ENCODE results near the gene ADAM12. TPM values are rescaled to one million over a fixed set of nuclear protein-coding genes. Genes with fewer than 3 reads are reported as not detected.
"Not testable (repeated sequence)": the region's sequence is repeated elsewhere in the genome, so short reads cannot be mapped to it uniquely, and the experiment has no call there.

ADAM12 gene
- total RNA-seq, 2 donors from 2014 or later = 0.46 TPM; not detected in 1

GRCh38 chr10:126179637-126180036 is 208.6 kb downstream of the ADAM12 start:
- no peaks in the 10 kb centered on the region for H3K27me3 ChIP-seq (ENCODE audit: control insufficient read depth, insufficient read depth, low read length, poor library complexity, severe bottlenecking)
- no peak overlapping the region for H3K4me3 ChIP-seq (ENCODE audit: low read length)
- WGBS, 2 experiments (ENCODE audit: insufficient coverage in 1 of 2, insufficient read length in 1 of 2) = 91 to 93% methylated on average over 5 to 7 of the region's 7 CpGs
- H3K36me3 Mint-ChIP-seq (ENCODE audit: low read depth) = no peaks in the 10 kb centered on the region
- DNase-seq = no peak
- no peak overlapping the region for H3K27ac ChIP-seq (ENCODE audit: low read depth, low read length)
- H3K4me1 Mint-ChIP-seq = peaks cover 13% of the 10 kb centered on the region
- no peak overlapping the region for H3K4me3 Mint-ChIP-seq
- no peaks in the 10 kb centered on the region for H3K9me3 ChIP-seq (ENCODE audit: control insufficient read depth, low read length)
- peaks cover 5% of the 10 kb centered on the region for H3K4me1 ChIP-seq (ENCODE audit: control insufficient read depth, insufficient read depth, low read length)
- H3K9me3 Mint-ChIP-seq = no peaks in the 10 kb centered on the region
- H3K9ac ChIP-seq (ENCODE audit: extremely low read depth, low read length, poor library complexity, severe bottlenecking) = no peak overlapping the region
- H3K27me3 Mint-ChIP-seq (ENCODE audit: insufficient read depth) = no peaks in the 10 kb centered on the region
- no peak overlapping the region for H3K27ac Mint-ChIP-seq
- H3K36me3 ChIP-seq (ENCODE audit: control insufficient read depth, insufficient read depth, low read length) = no peaks in the 10 kb centered on the region
- no peak for TF ChIP-seq CTCF (conservative IDR thresholded peaks at IDR 0.05)

- WGBS, 2 experiments (ENCODE audit: insufficient coverage in 1 of 2, insufficient read length in 1 of 2) = 19 to 33% methylated on average over 3 to 7 of the region's 7 CpGs
- H3K9me3 Mint-ChIP-seq = no peaks in the 10 kb centered on the region
- peak overlapping the region; percentile 27 for H3K27ac ChIP-seq (ENCODE audit: low read depth, low read length)
- no peak for TF ChIP-seq CTCF (conservative IDR thresholded peaks at IDR 0.05)
- no peak overlapping the region for H3K4me3 ChIP-seq (ENCODE audit: low read length)
- H3K27me3 Mint-ChIP-seq (ENCODE audit: insufficient read depth) = no peaks in the 10 kb centered on the region
- no peaks in the 10 kb centered on the region for H3K36me3 Mint-ChIP-seq (ENCODE audit: low read depth)
- H3K9me3 ChIP-seq (ENCODE audit: control insufficient read depth, low read length) = no peaks in the 10 kb centered on the region
- no peak for DNase-seq
- no peaks in the 10 kb centered on the region for H3K27me3 ChIP-seq (ENCODE audit: control insufficient read depth, insufficient read depth, low read length, poor library complexity, severe bottlenecking)
- H3K27ac Mint-ChIP-seq = no peak overlapping the region
- peaks cover 13% of the 10 kb centered on the region for H3K4me1 Mint-ChIP-seq
- no peaks in the 10 kb centered on the region for H3K36me3 ChIP-seq (ENCODE audit: control insufficient read depth, insufficient read depth, low read length)
- H3K9ac ChIP-seq (ENCODE audit: extremely low read depth, low read length, poor library complexity, severe bottlenecking) = no peak overlapping the region
- H3K4me1 ChIP-seq (ENCODE audit: control insufficient read depth, insufficient read depth, low read length) = peaks cover 5% of the 10 kb centered on the region
- no peak overlapping the region for H3K4me3 Mint-ChIP-seq
Observed at GRCh38 chr10:126177417-126178030, 210.8 kb downstream of the ADAM12 start.

GRCh38 chr10:126175641-126176262 is 212.5 kb downstream of the ADAM12 start:
- Histone ChIP-seq H3K9ac (ENCODE audit: extremely low read depth, low read length, poor library complexity, severe bottlenecking) (no peak overlapping the region), H3K27ac (ENCODE audit: low read depth, low read length) (peak overlapping the region; percentile 66), H3K4me3 (ENCODE audit: low read length) (no peak overlapping the region), H3K9me3 (ENCODE audit: control insufficient read depth, low read length) (no peaks in the 10 kb centered on the region), H3K36me3 (ENCODE audit: control insufficient read depth, insufficient read depth, low read length) (no peaks in the 10 kb centered on the region), H3K4me1 (ENCODE audit: control insufficient read depth, insufficient read depth, low read length) (peaks cover 5% of the 10 kb centered on the region), H3K27me3 (ENCODE audit: control insufficient read depth, insufficient read depth, low read length, poor library complexity, severe bottlenecking) (no peaks in the 10 kb centered on the region)
- Mint-ChIP-seq H3K4me1 (peaks cover 13% of the 10 kb centered on the region), H3K27me3 (ENCODE audit: insufficient read depth) (no peaks in the 10 kb centered on the region), H3K4me3 (no peak overlapping the region), H3K36me3 (ENCODE audit: low read depth) (no peaks in the 10 kb centered on the region), H3K9me3 (no peaks in the 10 kb centered on the region), H3K27ac (no peak overlapping the region)
- no peak for TF ChIP-seq CTCF (conservative IDR thresholded peaks at IDR 0.05)
- no peak for DNase-seq
- 75 to 83% methylated on average over 9 to 14 of the region's 14 CpGs for WGBS, 2 experiments (ENCODE audit: insufficient coverage in 1 of 2, insufficient read length in 1 of 2)

- H3K9me3 Mint-ChIP-seq; H3K9ac ChIP-seq (ENCODE audit: extremely low read depth, low read length, poor library complexity, severe bottlenecking); H3K9me3 ChIP-seq (ENCODE audit: control insufficient read depth, low read length); H3K27me3 ChIP-seq (ENCODE audit: control insufficient read depth, insufficient read depth, low read length, poor library complexity, severe bottlenecking); H3K27ac ChIP-seq (ENCODE audit: low read depth, low read length); H3K36me3 Mint-ChIP-seq (ENCODE audit: low read depth); H3K4me1 ChIP-seq (ENCODE audit: control insufficient read depth, insufficient read depth, low read length); H3K27me3 Mint-ChIP-seq (ENCODE audit: insufficient read depth); H3K36me3 ChIP-seq (ENCODE audit: control insufficient read depth, insufficient read depth, low read length); H3K27ac Mint-ChIP-seq; H3K4me3 ChIP-seq (ENCODE audit: low read length); H3K4me3 Mint-ChIP-seq; DNase-seq: not testable (repeated sequence)
- no CpG with 5 or more reads among the region's 1 CpG for WGBS, 2 experiments (ENCODE audit: insufficient coverage in 1 of 2, insufficient read length in 1 of 2)
- H3K4me1 Mint-ChIP-seq = peaks cover 12% of the 10 kb centered on the region
Observed at GRCh38 chr10:126172755-126173154, 215.5 kb downstream of the ADAM12 start.

Data from endodermal cell (in vitro differentiated cells).